SW 1271 (cell line): Measurements from ENCODE around the gene MMP13.
"Not testable (repeated sequence)": the region's sequence is repeated elsewhere in the genome, so short reads cannot be mapped to it uniquely, and the experiment has no call there.

Experiments used
- DNase-seq, 2 experiments: peaks; one replicate each; lab custom pipeline; 2025; lab: John Stamatoyannopoulos, UW

The MMP13 gene

DNA sequence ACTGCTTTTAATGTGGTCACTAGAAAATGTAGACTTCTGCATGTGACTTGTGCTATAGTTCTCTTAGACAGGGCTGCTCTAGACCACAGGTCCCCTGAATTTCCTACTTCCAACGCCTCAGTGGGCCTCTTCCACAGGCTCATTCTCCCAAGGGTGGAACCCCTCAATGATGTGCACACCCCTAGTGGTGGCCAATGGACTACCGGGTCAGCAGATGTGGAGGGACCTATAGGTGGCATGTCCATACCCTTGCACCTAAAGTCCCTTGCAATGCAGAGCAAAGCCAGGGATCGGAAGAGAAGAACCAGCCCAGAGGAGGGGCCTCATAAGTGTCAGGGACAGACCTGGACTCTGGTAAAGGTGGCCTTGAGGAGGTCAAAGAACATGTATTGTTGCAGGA lies 20.0 kb downstream of the MMP13 start:
- no peak for DNase-seq

DNA sequence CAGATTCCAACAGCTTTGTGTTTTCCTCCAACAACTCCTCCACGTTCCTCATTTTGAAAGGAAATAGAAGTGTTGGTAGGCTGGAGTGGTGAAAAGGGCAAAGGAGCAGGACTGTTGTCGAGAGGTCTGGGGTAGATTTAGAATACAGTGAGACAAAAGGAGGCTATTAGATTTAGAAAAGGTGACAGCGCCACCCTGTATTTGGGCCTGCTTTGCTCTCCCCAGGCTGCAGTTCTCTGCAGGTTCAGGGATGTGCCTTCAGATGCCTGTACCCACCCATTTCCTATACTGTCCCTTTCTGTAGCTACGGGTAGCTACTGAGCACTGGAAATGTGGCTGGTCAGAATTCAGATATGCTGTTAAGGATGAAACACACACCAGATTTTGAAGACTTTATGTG lies 20.8 kb downstream of the MMP13 start:
- no peak for DNase-seq

DNA sequence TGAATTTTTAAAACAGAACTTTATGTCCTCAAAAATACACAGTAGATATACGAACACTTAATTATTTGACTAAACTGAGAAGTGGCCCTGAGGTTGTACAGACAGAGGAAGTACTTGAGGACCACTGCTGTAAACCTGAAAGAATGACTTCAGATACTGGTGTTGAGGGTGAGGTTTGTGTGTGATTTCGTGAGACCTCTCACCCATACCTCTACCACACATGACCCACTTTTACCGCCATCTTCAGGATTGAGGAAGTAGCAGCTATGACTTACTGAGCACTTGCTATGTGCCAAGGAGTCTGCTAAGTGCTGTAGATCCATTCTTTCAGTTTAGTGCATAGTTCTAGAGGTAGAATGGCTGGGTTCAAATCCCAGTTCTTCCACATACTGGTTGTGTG lies 21.9 kb downstream of the MMP13 start:
- DNase-seq = no peak

DNA sequence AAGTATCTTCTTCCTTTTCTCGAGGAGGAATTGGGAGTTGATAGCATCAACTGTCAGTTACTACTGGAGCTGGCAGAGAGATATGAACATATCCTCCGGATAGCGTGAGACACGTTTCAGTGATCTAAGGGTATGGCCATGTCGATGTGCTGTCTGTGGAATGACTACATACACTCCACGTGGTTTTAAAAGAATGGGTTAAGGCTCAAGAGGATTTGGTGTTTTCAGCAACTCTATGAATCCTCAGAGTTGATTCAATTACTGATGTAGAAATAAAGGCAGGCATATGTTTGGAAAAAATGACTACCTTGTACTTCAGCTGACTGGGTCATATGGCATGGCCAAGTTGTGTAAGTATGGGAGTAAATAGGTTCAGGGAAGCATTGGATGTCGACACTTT lies 22.9 kb downstream of the MMP13 start:
- no peak for DNase-seq

DNA sequence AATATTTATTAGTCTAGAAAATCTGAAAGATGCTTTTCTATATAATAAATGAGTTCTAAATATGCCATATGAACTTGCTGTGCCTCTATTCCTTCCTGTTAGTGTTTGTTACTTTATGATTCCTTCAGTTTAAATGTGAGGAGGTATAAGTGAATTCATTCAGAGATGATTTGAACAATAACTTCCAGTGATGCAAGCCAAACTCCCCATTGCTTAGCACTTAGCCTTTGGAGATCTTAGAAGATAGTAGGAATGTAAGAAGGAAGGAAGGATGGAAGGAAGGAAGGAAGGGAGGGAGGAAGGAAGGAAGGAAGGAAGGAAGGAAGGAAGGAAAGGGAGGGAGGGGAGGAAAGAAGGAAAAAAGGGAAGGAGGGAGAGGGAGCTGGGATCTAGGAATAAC lies 25.1 kb downstream of the MMP13 start:
- DNase-seq = no peak

DNA sequence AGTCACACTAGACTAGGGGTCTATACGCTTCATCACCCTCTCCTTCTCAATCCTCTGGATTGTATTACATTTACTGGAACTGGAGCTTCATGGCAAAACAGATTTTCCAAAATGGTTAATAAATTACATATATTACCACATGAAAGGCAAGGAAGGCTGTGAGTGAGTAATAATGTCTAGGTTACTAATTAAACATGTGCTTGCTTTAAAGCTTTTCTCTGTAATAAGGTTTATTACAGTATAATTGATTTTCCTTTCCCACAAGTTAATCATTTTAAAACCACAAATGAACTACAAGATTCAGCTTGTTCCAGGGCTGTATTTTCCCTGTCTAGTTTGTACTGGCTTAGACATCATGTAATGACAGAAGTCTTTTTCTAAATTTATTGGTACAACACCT lies 25.6 kb downstream of the MMP13 start:
- DNase-seq = no peak

DNA sequence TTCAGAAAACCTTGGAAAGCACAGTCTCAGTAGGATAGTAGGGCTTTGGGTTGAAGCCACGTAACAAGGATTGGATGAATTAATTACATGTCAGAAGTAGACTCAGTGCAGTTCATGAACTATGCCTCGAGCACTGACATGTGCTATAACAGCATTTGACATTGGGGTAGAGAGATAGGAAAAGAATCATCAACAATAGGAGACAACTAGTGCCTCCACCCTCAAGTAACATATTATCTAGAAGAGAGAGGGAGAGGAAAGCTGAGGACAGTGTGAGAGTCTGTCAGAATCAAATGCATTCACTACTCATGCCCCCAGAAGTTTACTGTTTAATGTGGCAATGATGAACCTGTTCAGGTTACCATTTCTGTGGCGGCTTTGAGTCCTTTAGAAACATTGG lies 26.4 kb downstream of the MMP13 start:
- DNase-seq = no peak

DNA sequence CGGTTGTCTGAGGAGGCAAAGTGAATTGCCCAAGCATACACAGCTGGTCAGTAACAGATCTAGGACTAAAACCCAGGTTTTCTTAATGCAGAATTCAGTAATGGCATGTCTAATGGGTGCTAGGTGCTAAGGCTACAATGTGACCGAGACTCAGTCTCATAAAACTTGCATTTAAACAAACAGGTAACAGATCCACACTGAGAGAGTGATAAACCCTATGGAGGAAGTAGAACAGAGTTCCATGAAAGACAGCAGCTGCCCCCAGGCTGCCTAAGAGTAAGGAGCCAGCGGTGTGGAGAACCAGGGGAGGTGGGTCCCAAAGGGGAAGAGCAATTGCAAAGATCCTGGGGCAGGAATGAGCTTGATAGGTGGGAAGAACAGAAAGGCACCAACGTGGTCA lies 27.3 kb downstream of the MMP13 start:
- no peak for DNase-seq

DNA sequence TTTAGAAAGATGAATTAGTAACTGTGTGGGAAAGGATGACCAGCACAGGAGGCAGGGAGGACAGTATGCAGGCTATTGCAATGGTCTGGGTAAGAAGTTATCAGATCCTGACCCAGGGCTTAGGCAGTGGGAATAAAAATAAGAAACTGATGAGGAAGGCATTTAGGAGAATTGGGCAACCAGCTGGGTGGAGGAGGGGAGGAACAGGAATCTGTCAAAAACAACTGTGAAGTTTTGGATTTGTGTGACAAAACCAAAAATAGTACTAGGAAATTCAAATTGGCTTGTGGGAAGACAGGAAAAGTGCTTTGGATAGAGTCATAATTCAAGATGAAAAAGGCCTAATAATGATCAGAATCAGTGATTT lies 27.9 kb downstream of the MMP13 start:
- DNase-seq = no peak

DNA sequence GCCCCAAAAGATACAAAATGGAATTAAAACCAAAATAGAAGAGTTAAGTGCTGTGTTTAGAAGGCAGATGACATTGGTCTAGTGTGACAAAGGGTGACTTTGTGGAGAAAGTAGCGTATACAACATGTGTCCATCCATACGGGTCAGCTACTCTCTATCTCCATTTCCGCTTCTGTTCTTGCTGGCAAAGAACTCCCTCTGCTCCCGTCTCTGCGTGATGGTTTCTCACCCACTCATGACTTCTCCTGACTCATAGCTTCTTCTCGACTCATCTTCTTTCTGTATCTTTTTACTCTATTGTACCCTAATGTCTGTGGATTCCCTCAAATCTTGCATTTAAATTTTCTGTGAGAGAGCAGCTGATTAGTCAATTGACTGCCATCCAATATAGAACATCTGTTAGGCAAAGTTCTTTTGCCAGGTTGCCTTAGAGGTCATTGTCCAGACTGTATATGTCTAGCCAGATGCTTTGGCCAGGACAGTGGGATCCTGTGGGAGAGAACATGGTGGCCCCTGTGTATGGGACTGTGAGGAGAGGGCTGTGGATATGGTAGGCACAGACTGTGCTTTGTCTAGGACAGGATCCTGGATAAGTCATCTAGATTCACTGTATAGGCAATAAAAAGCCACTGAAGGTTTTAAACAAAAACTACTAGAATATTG lies 28.4 kb downstream of the MMP13 start:
- DNase-seq = no peak

DNA sequence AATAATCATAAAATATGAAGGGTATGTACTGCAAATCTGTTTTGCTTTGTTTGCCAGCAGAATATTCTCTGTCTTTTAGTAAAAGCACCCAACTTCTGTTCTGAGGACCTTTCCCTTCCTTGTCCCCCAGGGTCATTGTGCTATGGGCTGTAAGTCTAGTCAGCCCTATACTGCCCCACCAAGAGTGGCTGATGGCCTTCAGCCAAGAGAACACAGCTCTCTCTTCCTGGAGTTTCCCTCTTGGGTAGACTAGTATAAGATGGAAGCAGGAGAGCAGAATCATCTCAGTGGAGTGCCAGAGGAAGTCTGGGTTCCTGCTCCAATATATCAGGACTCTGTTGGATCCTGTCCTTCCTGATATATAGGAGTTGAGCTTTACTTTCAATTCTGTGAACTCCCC lies 29.0 kb downstream of the MMP13 start:
- no peak for DNase-seq

DNA sequence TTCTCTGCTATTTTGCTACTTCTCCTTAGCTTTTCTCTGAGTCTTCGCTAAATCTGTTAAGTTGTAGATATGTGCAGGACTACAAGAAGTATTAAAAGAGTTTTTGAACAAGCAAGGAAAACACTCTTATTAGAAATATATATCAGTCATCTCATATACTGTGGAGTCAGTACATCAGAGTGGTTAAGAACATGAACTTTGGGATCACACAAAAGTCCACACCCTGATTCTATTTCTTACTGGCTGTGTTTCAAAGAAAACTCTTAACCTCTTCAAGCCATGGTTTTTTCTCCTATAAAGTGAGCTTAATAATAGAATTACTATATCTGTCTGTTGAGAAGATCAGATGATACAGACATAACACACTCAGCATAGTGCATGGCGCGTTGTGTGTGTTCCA lies 29.5 kb downstream of the MMP13 start:
- no peak for DNase-seq

DNA sequence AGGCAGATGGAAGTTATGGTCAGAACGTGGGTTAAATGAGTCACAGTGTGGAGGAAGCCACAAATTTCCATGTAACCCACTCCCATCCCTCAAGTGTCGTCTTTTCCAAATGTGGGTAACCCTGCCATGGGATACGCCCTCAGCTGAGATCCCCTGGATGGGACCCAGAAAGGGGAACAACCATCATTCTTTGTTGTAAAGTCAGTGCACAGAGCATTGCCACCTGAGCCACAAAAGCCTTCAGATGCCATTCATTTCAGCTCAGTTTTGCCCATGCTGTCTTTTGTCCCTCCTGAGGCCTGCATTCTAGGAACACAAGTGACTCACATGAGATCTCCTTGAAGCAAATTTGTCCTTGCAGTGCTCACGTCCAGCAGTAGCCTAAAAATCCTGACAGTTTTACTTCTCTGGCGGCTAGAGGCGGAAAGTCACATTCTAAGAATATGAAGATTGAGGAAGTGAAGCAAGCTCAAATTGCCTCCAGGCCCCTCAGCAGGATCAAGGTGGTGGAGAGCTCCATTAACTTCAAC lies 30.6 kb downstream of the MMP13 start:
- DNase-seq = no peak

DNA sequence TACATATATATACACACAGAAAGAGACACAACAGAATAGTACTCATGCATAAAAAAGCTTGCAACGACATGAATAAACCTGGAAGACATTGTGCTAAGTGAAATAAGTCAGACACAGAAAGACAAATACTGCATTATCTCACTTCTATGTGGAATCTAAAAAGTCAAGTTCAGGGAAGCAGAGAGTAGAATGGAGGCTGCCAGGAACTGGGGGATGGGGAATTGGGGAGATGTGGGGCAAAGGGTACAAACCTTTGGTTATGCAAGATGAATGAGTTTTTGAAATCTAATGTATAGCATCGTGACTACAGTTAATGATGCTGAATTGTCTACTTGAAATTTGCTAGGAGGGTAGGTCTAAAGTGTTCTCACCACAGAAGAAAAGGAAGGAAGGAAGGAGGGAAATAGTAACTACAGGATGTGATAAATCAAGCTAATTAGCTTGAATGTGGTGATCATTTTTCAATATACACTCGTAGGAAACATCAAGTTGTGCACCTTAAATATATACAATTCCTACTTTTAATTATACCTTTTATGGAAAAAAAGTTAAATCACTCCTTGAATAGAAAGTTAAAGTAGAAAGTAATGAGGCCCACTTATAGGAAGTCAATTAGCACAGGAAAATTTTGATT lies 33.8 kb downstream of the MMP13 start:
- no peak for DNase-seq

DNA sequence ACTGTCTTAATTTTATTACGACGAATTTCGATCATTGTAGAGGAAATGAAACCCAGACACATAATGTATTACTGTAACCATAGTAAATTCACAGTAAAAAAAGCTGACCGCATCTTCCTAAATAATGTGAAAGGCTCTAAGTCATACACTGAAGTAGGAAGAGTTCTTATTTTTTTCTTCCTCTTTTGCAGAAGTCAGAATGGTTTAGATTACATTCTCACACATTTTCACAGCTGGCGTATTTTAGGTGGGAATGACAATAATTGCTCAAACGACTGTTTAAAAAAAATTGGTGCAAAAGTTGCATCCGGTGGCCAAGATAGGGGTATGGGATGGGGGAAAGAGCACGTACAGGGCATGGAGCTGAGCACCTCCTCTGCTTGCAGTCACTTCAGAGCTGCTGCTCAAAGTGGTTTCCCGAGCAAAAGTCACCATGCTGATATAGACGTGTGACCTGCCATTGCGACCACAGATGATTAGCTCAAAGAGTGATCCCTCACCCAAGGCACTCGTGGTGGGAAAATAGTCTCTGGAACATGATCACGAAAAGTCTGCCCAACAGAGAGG lies 35.3 kb downstream of the MMP13 start:
- no peak for DNase-seq

DNA sequence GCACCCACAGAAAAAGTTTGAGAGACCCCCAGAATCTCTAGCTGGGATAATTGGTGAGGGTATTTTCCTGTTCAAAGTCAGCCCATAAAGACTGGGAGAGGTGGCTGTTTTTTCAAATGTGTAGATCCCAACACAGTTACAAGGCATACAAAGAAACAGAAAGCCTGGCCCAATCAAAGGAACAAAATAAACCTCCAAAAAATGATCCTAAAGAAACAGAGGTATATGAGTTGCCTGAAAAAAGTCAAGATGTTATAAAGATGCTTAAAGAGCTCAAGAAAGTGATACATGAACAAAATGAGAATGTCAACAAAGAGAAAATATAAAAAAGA lies 40.5 kb downstream of the MMP13 start:
- no peak for DNase-seq

DNA sequence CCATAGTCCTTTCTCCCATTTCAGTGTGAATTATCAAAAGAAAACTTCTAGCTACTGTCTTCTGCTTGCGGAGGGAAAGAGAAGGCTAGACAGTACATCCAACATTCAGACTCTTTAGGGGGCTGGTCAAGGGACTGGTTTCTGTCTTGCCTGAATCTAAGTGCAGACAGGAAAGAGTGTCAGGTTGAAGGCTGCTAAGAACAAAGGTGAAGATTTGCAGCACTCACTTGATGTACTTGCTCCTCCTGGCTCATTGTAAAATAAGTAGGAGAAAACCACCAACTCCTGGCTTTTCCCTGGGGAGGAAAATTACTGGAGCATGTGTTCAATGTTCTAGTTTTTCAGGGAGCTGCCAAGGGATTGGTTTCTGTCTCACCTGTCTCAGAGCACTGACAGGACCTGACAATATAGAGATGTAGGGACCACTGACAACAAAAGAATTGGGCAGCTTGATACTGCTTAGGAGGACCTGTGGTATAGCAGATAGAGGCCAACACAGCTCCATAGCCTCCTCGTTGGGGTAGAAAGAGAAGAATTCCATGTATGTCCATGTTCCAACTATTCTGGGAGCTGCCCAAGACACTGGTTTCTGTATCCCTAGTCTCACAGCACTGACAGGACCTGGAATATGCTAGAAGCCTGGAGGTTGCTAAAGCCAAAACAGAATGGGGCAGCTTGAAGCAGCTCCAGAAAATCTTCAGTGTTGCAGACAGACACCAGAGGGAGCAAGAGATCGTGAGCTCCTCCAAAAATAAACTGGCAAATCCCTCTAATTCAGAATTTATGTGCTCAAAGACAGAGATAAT lies 41.1 kb downstream of the MMP13 start:
- DNase-seq = peak in 1 of 2 experiments; percentile 70

DNA sequence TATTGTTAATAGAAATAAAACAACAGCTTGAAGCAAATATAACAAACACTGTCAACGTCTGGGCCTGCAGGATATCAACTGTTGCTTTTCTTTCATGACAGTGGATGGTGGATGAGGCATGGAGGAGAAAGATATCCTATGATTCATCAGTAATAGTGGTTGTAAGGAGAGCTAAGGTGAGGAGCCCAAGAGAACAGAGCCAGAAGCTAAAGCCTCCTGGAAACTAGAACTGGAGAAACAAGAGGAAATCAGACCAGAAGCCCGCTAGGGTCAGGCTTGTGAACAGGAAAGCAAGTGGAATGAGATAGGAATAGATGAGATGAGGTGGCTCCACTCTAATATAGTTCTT lies 43.1 kb downstream of the MMP13 start:
- DNase-seq = no peak

DNA sequence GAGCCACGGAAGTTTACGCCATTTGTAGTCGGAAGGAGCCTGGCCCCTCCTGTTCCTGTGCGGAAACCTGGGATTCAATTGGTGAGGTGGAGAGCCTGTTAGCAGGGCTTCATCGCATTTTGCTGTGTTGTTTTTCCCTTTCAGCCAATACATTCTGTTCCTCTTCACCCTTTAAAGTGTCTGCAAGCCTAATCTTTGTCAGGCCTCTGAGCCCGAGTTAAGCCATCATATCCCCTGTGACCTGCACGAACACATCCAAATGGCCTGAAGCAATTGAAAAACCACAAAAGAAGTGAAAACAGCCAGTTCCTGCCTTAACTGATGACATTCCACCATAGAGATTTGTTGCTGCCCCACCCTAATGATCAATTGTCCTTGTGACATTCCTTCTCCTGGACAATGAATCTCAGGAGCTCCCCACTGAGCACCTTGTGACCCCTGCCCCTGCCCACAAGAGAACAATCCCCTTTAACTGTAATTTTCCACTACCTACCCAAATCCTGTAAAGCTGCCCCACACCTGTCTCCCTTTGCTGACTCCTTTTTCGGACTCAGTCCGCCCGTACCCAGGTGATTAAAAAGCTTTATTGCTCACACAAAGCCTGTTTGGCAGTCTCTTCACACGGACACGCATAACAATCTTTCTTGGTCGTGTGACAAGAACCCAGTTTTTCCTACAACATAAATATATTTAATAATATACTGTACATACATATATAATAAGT lies 43.6 kb downstream of the MMP13 start:
- no peak for DNase-seq

DNA sequence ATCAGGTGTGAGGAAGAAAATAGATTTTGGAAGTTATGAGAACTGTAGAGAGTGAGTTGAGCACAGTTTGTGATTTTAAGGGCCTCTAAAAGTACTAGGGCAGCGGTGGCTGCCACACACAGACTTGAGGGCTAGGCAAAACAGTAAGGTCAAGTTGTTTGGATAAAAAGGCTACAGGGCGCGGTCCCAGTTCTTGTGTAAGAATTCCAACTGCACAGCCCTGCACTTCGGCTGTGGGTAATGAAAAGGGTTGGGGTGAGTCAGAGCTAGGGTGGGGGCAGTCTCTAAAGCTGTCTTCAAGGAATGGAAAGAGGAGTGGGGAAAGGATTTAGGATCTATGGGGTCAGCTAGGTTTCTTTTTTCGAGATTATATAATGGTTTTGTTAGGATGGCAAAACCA lies 49.7 kb downstream of the MMP13 start:
- not testable (repeated sequence) for DNase-seq

DNA sequence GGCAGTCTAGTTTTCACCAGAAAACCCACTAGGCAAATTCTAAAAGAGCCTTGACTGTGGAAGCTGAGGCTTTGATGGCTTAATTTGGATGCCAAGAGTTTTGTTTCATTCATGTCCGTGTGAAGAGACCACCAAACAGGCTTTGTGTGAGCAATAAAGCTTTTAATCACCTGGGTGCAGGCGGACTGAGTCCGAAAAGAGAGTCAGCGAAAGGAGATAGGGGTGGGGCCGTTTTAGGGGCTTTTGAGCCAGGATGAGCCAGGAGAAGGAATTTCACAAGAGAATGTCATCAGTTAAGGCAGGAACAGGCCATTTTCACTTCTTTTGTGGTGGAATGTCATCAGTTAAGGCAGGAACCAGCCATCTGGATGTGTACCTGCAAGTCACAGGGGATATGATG lies 51.6 kb downstream of the MMP13 start:
- DNase-seq = not testable (repeated sequence)

DNA sequence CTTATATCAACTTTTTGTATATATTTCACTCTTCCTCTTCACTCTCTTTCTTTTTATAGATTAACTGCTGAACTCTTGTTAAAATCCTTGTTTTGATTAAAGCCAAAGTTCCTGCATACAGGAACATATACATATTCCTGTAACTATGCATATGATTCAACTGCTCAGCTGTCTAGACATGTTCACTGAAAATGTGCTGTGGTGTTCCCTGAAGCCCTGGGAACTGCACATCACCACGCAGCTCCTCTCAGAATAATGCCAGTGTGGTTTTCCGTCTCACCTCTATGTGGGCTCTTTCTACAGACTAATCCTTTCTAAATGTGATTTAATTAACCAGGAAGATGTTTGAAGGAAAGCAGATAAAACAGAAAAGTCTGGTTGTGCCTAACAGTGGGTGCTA lies 55.2 kb downstream of the MMP13 start:
- no peak for DNase-seq
